ENCODE data around the gene SNTG2. TPM values are rescaled to one million over a fixed set of nuclear protein-coding genes. Genes with fewer than 3 reads are reported as not detected.
A peak's percentile ranks its signal among the peaks of the same experiment; 100 is the strongest.

The SNTG2 gene
- total RNA-seq (1 to 10 TPM in 6 of 10 donors, under 1 TPM in 3, not detected in 1; 0.49 to 2.8 (median 1.2) TPM), polyA plus RNA-seq (1 to 10 TPM in 1 of 2 donors, under 1 TPM in 1; 0.39 to 1.0 TPM)
- long read RNA-seq, donor 1, result 0 reads
- long read RNA-seq, donor 2, partial matches to known transcripts, result 0 of 1 reads
- long read RNA-seq, donor 2, other reads (novel, unspliced or antisense), result 1 of 1 reads
- long read RNA-seq, donor 3, partial matches to known transcripts, result 0 of 1 reads
- long read RNA-seq, donor 3, other reads (novel, unspliced or antisense), result 1 of 1 reads

DNA sequence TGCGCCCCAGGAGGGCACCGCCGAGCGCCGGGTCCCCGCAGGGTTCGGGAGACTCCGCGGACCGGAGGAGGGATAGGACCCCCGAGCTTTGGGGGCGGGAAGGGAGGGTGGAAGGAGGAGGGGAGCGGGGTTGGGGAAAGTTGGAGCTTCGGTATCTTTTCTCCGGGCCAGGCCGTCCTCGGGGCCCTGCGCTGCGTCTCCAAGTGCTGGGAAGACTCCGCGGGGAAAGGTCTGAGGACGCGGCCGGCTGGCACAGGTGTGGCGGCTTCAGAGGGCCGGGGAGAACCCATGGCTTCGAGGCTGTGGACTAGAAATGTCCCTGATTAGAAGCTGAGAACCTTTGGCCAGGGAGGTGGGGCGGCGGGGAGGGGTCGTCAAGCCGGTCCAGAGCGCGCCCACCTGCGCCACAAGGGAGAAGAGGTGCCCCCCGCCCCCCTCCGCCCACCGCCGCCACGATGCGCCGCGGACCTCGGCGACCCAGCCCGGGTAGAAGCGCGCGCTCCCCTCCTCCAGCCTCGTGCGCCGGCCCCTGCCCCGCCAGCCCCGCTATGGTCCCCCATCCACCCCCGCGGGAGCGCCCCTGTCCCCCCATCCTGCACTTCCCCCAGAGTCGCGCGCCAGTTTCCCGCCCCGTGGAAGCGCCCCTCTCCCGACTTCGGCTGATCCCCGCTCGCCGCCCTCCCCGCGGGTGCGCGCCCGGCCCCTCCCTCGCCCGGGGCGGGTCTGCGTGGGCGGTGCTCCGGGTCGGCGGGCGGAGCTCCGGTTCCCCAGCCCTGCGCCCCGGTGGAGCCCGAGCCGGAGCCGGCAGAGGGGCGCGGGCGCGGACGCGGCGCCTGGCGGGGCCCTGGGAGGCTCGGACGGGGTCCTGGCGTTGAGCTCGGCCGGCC lies at the start of gene SNTG2:
Gene SNTG2, plus strand, starts transcription at position 770 of the 887 bp plus-strand sequence. CDS start 148 bp downstream, outside the sequence.
- peaks cover 0 to 3% (median 0%) of the 10 kb centered on the region in 11 donors for H3K9me3 ChIP-seq
- intact Hi-C loops (cut with DNase I), result loop anchor here in 7 of 10 donors (5.0 to 10.0 kb wide), 2 partner anchors 594 to 597 kb away; no protein-coding TSS in a partner anchor
- peak within 1 kb of the TSS in 2 of 10 donors; percentile 12 to 28 for H3K27ac ChIP-seq
- DNase-seq (peak; percentile 20 to 43), ATAC-seq (peak; percentile 63 to 91 (median 84))
- TF ChIP-seq, protein P1, sequence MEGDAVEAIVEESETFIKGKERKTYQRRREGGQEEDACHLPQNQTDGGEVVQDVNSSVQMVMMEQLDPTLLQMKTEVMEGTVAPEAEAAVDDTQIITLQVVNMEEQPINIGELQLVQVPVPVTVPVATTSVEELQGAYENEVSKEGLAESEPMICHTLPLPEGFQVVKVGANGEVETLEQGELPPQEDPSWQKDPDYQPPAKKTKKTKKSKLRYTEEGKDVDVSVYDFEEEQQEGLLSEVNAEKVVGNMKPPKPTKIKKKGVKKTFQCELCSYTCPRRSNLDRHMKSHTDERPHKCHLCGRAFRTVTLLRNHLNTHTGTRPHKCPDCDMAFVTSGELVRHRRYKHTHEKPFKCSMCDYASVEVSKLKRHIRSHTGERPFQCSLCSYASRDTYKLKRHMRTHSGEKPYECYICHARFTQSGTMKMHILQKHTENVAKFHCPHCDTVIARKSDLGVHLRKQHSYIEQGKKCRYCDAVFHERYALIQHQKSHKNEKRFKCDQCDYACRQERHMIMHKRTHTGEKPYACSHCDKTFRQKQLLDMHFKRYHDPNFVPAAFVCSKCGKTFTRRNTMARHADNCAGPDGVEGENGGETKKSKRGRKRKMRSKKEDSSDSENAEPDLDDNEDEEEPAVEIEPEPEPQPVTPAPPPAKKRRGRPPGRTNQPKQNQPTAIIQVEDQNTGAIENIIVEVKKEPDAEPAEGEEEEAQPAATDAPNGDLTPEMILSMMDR (IDR thresholded peaks at IDR 0.05), result no peak
- H3K36me3 ChIP-seq, result no peaks in the 10 kb centered on the region
- peaks cover 0 to 20% (median 12%) of the 10 kb centered on the region in 9 donors for H3K4me1 ChIP-seq
- 1 to 2% methylated on average over 54 to 100 of the region's 100 CpGs for WGBS, 2 donors
- H3K4me3 ChIP-seq, result peak within 1 kb of the TSS; percentile 32 to 66 (median 56)
- peaks cover 7 to 84% (median 72%) of the 10 kb centered on the region in 7 donors for H3K27me3 ChIP-seq

DNA sequence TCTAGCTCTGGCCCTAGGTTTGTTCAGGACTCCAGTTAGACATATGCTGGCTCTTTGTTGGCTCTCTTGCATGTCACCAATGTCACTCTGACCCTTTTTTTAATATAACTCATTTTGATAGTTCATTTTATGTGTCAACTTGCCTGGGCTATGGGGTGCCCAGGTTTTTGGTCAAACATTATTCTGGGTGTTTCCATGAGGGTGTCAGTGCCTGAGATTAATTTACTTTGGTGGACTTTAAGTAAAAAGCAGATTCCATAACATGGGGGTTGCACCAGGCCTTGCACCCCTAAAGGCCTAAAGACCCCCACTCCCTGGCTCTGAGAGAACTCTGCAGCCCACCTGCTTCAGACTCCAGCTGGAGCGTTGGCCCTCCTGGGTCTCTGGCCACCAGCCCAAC lies 48.1 kb upstream of the SNTG2 start:
- intact Hi-C loops (cut with DNase I), result no loop called here
- WGBS, 2 donors, result 60 to 70% methylated on average over 1 of the region's 1 CpG
- H3K9me3 ChIP-seq, result peaks cover 0 to 25% (median 5%) of the 10 kb centered on the region in 11 donors
- TF ChIP-seq, protein P1 (IDR thresholded peaks at IDR 0.05), result no peak
- DNase-seq (no peak), ATAC-seq (no peak)
- H3K4me1 ChIP-seq, result no peaks in the 10 kb centered on the region
- H3K4me3 ChIP-seq, result no peak overlapping the region
- H3K27me3 ChIP-seq, result peaks cover 0 to 43% (median 22%) of the 10 kb centered on the region in 7 donors
- no peaks in the 10 kb centered on the region for H3K36me3 ChIP-seq
- no peak overlapping the region for H3K27ac ChIP-seq

DNA sequence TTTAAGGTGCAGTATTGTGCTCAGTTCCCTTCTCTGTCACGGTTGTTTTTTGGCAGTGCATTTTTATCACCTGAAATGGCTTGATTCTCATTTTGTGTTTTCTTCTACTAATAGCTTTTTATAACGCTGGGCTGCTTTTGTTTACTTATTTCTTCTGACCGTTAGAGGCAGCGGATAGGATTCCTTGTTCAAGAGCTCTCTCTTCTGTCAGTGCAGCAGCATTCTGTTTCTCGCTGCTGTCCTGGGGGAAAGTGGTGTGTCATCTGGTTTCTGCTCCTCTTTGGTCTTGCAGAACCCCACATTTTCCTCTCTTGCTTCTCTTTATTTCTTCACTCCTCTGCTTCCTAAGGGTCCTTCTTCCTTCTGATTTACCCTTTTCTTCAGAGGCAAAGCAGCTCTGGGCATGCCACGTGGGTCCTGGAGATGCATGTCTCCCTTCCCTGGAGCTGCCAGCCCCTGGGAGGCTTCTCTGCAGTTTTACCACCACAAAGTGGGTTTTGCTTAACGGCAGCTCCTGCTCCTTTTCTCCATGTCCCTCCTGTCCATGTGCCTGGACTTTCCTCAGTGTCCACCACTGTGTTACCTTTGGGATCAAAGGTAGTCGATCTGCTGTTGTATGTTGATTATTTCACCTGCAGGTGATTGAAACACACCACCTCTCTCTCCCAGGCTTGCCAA lies 47.3 kb upstream of the SNTG2 start:
- Histone ChIP-seq H3K4me3 (no peak overlapping the region), H3K4me1 (no peaks in the 10 kb centered on the region), H3K36me3 (no peaks in the 10 kb centered on the region), H3K27ac (no peak overlapping the region), H3K9me3 (peaks cover 0 to 20% (median 4%) of the 10 kb centered on the region in 11 donors), H3K27me3 (peaks cover 0 to 43% (median 22%) of the 10 kb centered on the region in 7 donors)
- TF ChIP-seq, protein P1 (IDR thresholded peaks at IDR 0.05), result no peak
- WGBS, 2 donors, result 37 to 38% methylated on average over 8 of the region's 8 CpGs
- DNase-seq, result no peak
- intact Hi-C loops (cut with DNase I), result no loop called here
- ATAC-seq, result no peak
